Activated CD8-positive, alpha-beta memory T cell treated with anti-CD3 and anti-CD28 coated beads, Interleukin-2, amount 10 ng/mL, durations not matched to agents 7 days and 5 days (primary cell): ENCODE measurements around the gene NKAPL. TPM values are rescaled to one million over a fixed set of nuclear protein-coding genes. Genes with fewer than 3 reads are reported as not detected.
"Not testable (repeated sequence)": the region's sequence is repeated elsewhere in the genome, so short reads cannot be mapped to it uniquely, and the experiment has no call there.

Experiments
- ATAC-seq: fragments of 150-1000 bp; cut with Tn5 transposase; one replicate; pipeline ENCODE4 v1.10.0; 2021; ENCODE audit warnings: moderate library complexity
- CTCF ChIA-PET: fragments of 350-600 bp; sonication (Branson Sonifier 250); formaldehyde crosslinking; loops from one replicate; lab custom pipeline; 2021; ENCODE audit warnings: antibody characterized with exemption; lab: Charles Lee
- DNase-seq: peaks from one replicate; pipeline ENCODE4 v3.0.0-alpha.2; 2020
- H3K27ac Mint-ChIP-seq: one replicate; pipeline ENCODE4 v1.8.0; 2021; ENCODE audit warnings: mild to moderate bottlenecking, mixed read lengths
- H3K27me3 Mint-ChIP-seq: one replicate; pipeline ENCODE4 v1.8.0; 2021; ENCODE audit warnings: mixed read lengths
- H3K36me3 Mint-ChIP-seq: one replicate; pipeline ENCODE4 v1.8.0; 2021; ENCODE audit warnings: mild to moderate bottlenecking, mixed read lengths
- H3K4me1 Mint-ChIP-seq: one replicate; pipeline ENCODE4 v1.8.0; 2021; ENCODE audit warnings: mixed read lengths
- H3K4me3 Mint-ChIP-seq: one replicate; pipeline ENCODE4 v1.8.0; 2021; ENCODE audit warnings: mild to moderate bottlenecking, moderate library complexity, mixed read lengths
- H3K9me3 Mint-ChIP-seq: one replicate; pipeline ENCODE4 v1.8.0; 2022; ENCODE audit warnings: low read depth, mixed read lengths
- total RNA-seq, 2 experiments: library from RNA; stranded (reverse); gene quantifications; one replicate each; pipeline ENCODE4 v1.2.3, GENCODE V29; 2021

Gene NKAPL
- total RNA-seq, 2 experiments from 2014 or later: 0.26 TPM; not detected in 1

GRCh38 chr6:28282926-28283325 lies 23.8 kb downstream of the NKAPL start:
- CTCF ChIA-PET: no interaction called here

GRCh38 chr6:28291573-28291972 lies 32.5 kb downstream of the NKAPL start:
- H3K27me3 Mint-ChIP-seq: no peaks in the 10 kb centered on the region
- peaks cover 29% of the 10 kb centered on the region for H3K36me3 Mint-ChIP-seq
- CTCF ChIA-PET: no interaction called here
- peaks cover 6% of the 10 kb centered on the region for H3K4me1 Mint-ChIP-seq
- H3K4me3 Mint-ChIP-seq: no peak overlapping the region
- no peak for DNase-seq
- no peak for ATAC-seq
- H3K27ac Mint-ChIP-seq: no peak overlapping the region
- H3K9me3 Mint-ChIP-seq: peaks cover 2% of the 10 kb centered on the region

More at GRCh38 chr6:28282926-28283325, 23.8 kb downstream of the NKAPL start:
- H3K36me3 Mint-ChIP-seq: peaks cover 16% of the 10 kb centered on the region
- no peak overlapping the region for H3K27ac Mint-ChIP-seq
- no peaks in the 10 kb centered on the region for H3K9me3 Mint-ChIP-seq
- peaks cover 5% of the 10 kb centered on the region for H3K27me3 Mint-ChIP-seq
- ATAC-seq (no peak), DNase-seq (no peak)
- H3K4me1 Mint-ChIP-seq: peaks cover 14% of the 10 kb centered on the region
- H3K4me3 Mint-ChIP-seq: no peak overlapping the region

- ATAC-seq: no peak
- H3K4me1 Mint-ChIP-seq: peaks cover 6% of the 10 kb centered on the region
- no peak overlapping the region for H3K4me3 Mint-ChIP-seq
- H3K9me3 Mint-ChIP-seq: peaks cover 2% of the 10 kb centered on the region
- no peak overlapping the region for H3K27ac Mint-ChIP-seq
- DNase-seq: no peak
- CTCF ChIA-PET: interaction anchor here (1.0 kb wide), 1 partner anchor 61 kb away, joined by 3 read pairs; no protein-coding TSS in a partner anchor
- H3K27me3 Mint-ChIP-seq: no peaks in the 10 kb centered on the region
- H3K36me3 Mint-ChIP-seq: peaks cover 23% of the 10 kb centered on the region
Observed at GRCh38 chr6:28295326-28295725, 36.2 kb downstream of the NKAPL start.

- DNase-seq (no peak), ATAC-seq (no peak)
- H3K9me3 Mint-ChIP-seq: no peaks in the 10 kb centered on the region
- peaks cover 24% of the 10 kb centered on the region for H3K36me3 Mint-ChIP-seq
- H3K4me3 Mint-ChIP-seq: no peak overlapping the region
- H3K27ac Mint-ChIP-seq: no peak overlapping the region
- H3K4me1 Mint-ChIP-seq: peaks cover 6% of the 10 kb centered on the region
- CTCF ChIA-PET: no interaction called here
- no peaks in the 10 kb centered on the region for H3K27me3 Mint-ChIP-seq
Observed at GRCh38 chr6:28296520-28297060, 37.5 kb downstream of the NKAPL start.

GRCh38 chr6:28303570-28303969 lies 44.5 kb downstream of the NKAPL start:
- H3K27ac Mint-ChIP-seq: no peak overlapping the region
- peaks cover 15% of the 10 kb centered on the region for H3K4me1 Mint-ChIP-seq
- H3K9me3 Mint-ChIP-seq: peaks cover 4% of the 10 kb centered on the region
- DNase-seq (no peak), ATAC-seq (peak; percentile 36)
- H3K36me3 Mint-ChIP-seq: peaks cover 20% of the 10 kb centered on the region
- H3K27me3 Mint-ChIP-seq: peaks cover 3% of the 10 kb centered on the region
- peak overlapping the region; percentile 10 for H3K4me3 Mint-ChIP-seq
- CTCF ChIA-PET: no interaction called here

DNA sequence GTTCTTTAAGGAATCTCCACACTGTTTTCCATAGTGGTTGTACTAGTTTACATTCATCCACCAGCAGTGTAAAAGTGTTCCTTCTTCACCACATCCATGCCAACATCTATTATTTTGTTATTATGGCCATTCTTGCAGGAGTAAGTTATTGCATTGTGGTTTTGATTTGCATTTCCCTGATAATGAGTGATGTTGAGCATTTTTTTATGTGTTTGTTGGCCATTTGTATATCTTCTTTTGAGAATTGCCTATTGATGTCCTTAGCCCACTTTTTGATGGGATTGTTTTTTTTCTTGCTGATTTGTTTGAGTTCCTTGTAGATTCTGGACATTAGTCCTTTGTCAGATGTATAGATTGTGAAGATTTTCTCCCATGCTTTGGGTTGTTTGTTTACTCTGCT lies 47.3 kb downstream of the NKAPL start:
- H3K4me1 Mint-ChIP-seq: peaks cover 15% of the 10 kb centered on the region
- ATAC-seq, H3K27me3 Mint-ChIP-seq, H3K4me3 Mint-ChIP-seq, H3K27ac Mint-ChIP-seq, CTCF ChIA-PET, DNase-seq, H3K9me3 Mint-ChIP-seq: not testable (repeated sequence)
- H3K36me3 Mint-ChIP-seq: peaks cover 11% of the 10 kb centered on the region

Other genes starting within 250 kb of the NKAPL start
- under 1 TPM; 0.61 to 0.70 TPM for gene ZNF165, start 178.7 kb upstream of the NKAPL start, total RNA-seq
- 1 to 10 TPM; 4.6 to 7.5 TPM for gene ZSCAN16, start 134.7 kb upstream of the NKAPL start, total RNA-seq
- 10 to 100 TPM; 21.4 to 21.8 TPM for gene ZKSCAN8, start 117.4 kb upstream of the NKAPL start, total RNA-seq
- gene ZSCAN9, start 34.0 kb upstream of the NKAPL start, total RNA-seq: 10 to 100 TPM in 1 of 2 experiments, 1 to 10 TPM in 1; 7.0 to 11.6 TPM
- gene ZKSCAN4, start 7.0 kb upstream of the NKAPL start, total RNA-seq: 1 to 10 TPM; 5.7 to 6.1 TPM
- 10 to 100 TPM in 1 of 2 experiments, 1 to 10 TPM in 1; 7.8 to 11.7 TPM for gene ZSCAN26, start 7.8 kb downstream of the NKAPL start, total RNA-seq
- 1 to 10 TPM; 3.9 to 4.2 TPM for gene PGBD1, start 22.3 kb downstream of the NKAPL start, total RNA-seq
- 1 to 10 TPM; 1.0 to 1.7 TPM for gene ZSCAN31, start 76.9 kb downstream of the NKAPL start, total RNA-seq
- 1 to 10 TPM; 4.1 to 5.5 TPM for gene ZKSCAN3, start 90.7 kb downstream of the NKAPL start, total RNA-seq
- gene ZSCAN12, start 140.4 kb downstream of the NKAPL start, total RNA-seq: 1 to 10 TPM; 7.1 to 7.9 TPM
- gene ZSCAN23, start 184.2 kb downstream of the NKAPL start, total RNA-seq: under 1 TPM; 0.44 to 0.56 TPM